ENCODE data around the gene TMEM117.

- TF ChIP-seq CTCF (IDR thresholded peaks at IDR 0.05), result no peak
- no peak for TF ChIP-seq POLR2A (IDR thresholded peaks at IDR 0.05)
- no peak for TF ChIP-seq POLR2AphosphoS5 (IDR thresholded peaks at IDR 0.05)
- TF ChIP-seq EP300 (IDR thresholded peaks at IDR 0.05), result no peak
Measured at GRCh38 chr12:43789941-43790340, 45.9 kb upstream of the TMEM117 start.

All from stomach (tissue), 4 donors.